Measurements from ENCODE around the gene SLC43A2. TPM values are rescaled to one million over a fixed set of nuclear protein-coding genes. Genes with fewer than 3 reads are reported as not detected.
A peak's percentile ranks its signal among the peaks of the same experiment; 100 is the strongest.

Gene SLC43A2
- polyA plus RNA-seq, 3 donors = 25.5 to 35.8 (median 28.1) TPM

GRCh38 chr17:1629504-1630310, 1.1 kb upstream of the SLC43A2 start:
- no peak for DNase-seq (ENCODE audit: extremely low read depth in 1 of 11, low read depth in 9 of 11, low spot score in 4 of 11)

DNA sequence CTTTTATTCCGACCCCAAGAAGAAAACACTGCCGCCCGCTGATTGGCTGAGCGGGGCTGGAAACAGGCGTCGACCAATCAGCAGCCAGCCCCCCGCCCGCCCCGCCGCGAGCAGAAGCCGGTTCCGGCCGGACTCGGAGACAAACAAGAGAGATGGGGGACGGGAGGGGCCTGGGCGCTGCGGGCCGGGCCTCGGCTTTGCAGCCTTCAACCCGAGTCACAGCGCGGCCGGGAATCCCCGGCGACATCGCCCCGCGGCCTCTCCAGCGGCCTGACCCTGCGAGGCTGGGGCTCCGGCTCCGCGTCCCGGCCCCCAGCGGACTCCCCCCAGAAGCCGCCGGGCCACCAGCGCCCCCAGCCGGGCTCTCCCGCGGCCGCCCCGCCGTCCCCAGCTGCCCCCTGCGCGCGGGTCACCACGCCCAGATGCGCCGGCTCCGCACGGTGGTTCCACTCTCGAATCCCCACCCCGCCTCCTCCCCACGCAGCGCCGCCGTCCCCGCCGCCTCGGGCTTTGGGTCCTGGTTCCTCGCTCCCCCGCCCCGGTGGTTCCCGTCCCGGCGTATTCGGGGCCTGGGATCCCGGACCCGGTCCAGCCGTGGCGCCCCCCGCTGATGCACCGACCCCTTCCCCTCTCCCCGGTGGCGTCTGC, 346 bp upstream of the SLC43A2 start:
- peak; percentile 76 to 95 (median 91) for DNase-seq (ENCODE audit: extremely low read depth in 1 of 11, low read depth in 9 of 11, low spot score in 4 of 11)

GRCh38 chr17:1627182-1627981, 1.3 kb downstream of the SLC43A2 start:
- DNase-seq (ENCODE audit: extremely low read depth in 1 of 11, low read depth in 9 of 11, low spot score in 4 of 11) = no peak

- no peak for DNase-seq (ENCODE audit: extremely low read depth in 1 of 11, low read depth in 9 of 11, low spot score in 4 of 11)
Observed at GRCh38 chr17:1626333-1626732, 2.3 kb downstream of the SLC43A2 start.

DNA sequence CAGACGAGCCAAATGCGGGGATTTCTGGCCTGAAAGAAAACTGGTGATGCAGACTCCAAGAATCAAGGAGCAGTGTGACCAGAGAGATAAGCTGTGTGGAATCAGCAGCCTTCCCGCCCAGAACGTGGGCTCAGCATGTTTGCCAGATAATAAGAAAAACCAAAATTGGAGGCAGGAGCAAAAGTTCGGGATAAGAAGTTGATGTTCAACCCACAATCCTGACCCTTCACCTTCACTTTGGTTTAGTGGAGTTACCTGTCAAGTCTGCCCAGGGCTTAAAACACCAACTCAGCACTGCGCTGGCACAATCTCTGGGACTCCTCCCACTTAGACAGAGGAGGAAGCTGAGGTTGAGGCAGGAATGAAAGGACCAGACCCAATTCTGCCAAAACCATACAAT, 3.1 kb downstream of the SLC43A2 start:
- no peak for DNase-seq (ENCODE audit: extremely low read depth in 1 of 11, low read depth in 9 of 11, low spot score in 4 of 11)

DNA sequence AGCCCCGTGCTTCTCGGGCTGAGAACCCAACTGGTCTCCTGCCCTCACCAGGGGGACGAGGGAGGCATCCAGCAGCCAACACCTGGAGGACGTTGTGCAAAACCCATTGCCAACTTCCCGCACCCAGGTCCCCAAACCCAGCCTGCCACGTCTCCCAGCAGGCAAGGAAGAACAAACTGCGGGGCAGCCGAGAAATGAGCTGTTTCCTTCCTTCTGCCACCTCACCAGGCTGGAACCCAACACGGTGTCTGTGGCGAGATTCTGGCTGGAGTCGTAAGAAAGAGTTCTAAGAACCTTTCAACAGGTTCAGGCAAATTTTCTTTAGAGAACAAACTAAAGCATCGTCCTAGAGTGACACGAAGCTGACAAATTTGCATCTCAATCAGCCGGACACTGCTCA, 3.6 kb downstream of the SLC43A2 start:
- no peak for DNase-seq (ENCODE audit: extremely low read depth in 1 of 11, low read depth in 9 of 11, low spot score in 4 of 11)

DNA sequence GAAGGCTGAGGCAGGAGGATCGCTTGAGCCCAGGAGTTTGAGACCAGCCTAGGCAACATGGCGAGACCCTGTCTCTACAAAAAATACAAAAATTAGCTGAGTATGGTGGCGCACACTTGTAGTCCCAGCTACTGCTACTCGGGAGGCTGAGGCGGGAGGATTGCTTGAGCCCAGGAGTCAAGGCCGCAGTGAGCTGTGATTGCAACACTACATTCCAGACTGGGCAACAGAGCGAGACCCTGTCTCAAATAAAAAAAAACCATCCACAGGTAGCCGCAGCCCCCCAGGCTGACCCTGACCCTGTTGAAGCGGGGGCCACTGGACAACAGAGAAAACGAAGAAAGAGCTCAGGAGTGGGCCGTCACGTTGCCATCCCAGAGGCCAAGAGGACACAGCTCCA, 4.0 kb downstream of the SLC43A2 start:
- no peak for DNase-seq (ENCODE audit: extremely low read depth in 1 of 11, low read depth in 9 of 11, low spot score in 4 of 11)

DNA sequence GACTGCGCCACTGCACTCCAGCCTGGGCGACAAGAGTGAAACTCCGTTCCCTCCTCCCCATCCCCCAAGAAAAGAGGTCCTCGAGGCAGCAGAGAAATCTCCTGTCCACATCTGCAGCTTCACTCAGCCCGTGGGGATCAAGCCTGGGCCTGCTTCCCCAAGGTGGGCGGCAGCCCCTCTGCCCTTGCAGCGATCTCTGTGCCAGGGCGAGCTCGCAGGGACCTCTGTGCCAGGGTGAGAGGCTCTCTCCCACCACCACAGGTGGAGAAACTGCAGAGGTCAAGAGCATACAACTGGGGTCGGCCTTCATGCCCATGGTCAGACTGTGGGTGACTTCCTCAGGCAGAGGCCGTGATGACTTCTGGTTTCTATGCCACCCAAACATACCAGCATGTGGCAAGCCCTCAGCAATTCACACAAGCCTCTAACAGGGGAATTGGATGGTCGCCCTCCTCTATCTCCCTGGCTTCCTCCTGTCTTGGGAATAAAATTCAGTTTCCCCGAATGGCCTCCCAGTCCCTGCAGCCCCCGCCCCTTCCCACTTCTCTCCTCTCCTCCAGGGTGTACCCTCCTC, 5.5 kb downstream of the SLC43A2 start:
- no peak for DNase-seq (ENCODE audit: extremely low read depth in 1 of 11, low read depth in 9 of 11, low spot score in 4 of 11)

DNA sequence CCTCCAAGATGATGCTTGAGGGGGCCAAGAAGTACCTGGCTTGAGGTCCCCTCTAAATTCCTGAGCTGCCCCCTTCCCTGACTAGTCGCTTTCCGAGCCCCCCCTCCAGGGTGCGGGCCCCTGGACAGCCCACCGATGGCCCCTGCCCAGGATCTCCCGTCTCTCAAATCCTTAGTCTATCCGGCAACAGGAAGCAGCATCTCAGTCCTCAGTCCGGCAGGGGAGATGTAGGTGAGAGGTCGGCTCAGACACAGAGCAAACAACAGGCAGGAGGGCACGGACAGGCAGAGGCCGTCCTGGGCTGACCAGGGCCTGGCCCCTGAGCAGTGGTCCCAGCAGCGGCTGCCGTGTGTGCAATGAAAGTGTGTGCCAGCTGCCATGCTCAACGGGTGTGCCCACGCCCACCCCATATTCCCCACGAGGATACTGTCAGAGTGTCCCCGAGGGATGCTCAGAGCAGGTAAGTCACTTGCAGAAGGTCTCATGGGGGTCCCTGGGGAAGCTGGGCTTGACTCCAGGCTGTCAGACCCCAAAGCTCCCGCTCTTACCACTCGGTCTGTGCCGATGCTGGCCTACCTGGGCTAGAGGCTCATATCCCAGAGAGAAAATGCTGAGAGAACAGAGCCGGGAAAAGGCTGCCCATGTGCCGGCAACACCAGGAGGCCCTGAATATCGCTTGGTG, 7.2 kb downstream of the SLC43A2 start:
- no peak for DNase-seq (ENCODE audit: extremely low read depth in 1 of 11, low read depth in 9 of 11, low spot score in 4 of 11)

GRCh38 chr17:1620486-1620885, 8.1 kb downstream of the SLC43A2 start:
- no peak for DNase-seq (ENCODE audit: extremely low read depth in 1 of 11, low read depth in 9 of 11, low spot score in 4 of 11)

DNA sequence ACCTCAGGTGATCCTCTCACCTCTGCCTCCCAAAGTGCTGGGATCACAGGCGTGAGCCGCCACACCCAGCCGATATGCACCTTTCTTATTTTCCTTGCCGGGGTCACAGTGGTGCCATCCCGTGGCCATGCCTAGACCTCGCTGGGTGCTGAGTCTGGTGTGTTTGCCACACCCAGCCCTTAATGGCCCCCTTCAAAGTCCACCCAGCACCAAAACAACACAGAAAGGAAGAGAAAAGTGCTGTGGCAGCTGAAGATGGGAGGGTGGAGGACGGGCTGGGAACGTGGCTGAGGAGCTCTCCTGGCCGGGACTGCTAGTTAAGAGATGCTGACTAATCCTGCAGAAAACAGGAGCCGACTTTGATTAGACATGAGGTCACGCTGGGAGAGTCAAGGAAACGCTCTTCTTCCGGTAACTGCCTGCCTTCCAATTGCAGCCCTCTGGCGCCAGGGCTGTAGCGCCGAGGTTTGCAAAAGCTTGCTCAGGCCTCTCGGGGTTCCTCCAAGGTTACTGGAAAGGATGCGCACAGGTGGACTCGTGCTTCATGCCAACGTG, 10.9 kb downstream of the SLC43A2 start:
- no peak for DNase-seq (ENCODE audit: extremely low read depth in 1 of 11, low read depth in 9 of 11, low spot score in 4 of 11)

- DNase-seq (ENCODE audit: extremely low read depth in 1 of 11, low read depth in 9 of 11, low spot score in 4 of 11) = no peak
Observed at GRCh38 chr17:1616101-1616500, 12.5 kb downstream of the SLC43A2 start.

GRCh38 chr17:1612400-1612799, 16.2 kb downstream of the SLC43A2 start:
- DNase-seq (ENCODE audit: extremely low read depth in 1 of 11, low read depth in 9 of 11, low spot score in 4 of 11) = no peak

DNA sequence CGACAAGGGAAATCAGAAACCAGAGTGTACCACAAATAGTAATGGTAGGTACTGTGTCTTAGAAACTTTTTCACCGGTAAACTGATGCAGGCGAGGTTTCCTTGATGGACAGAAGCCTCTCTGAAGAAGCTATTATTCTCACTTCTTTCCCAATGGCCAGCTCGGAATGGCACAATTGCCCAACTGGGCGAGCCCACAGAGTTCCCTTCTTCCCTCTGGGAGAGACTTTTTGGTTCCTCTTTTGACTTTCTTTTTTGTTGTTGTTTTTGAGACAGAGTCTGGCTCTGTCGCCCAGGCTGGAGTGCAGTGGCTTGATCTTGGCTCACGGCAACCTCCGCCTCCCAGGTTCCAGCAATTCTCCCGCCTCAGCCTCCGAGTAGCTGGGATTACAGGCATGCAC, 16.9 kb downstream of the SLC43A2 start:
- DNase-seq (ENCODE audit: extremely low read depth in 1 of 11, low read depth in 9 of 11, low spot score in 4 of 11) = no peak

- DNase-seq (ENCODE audit: extremely low read depth in 1 of 11, low read depth in 9 of 11, low spot score in 4 of 11) = no peak
Observed at GRCh38 chr17:1608676-1609075, 20.0 kb downstream of the SLC43A2 start.

DNA sequence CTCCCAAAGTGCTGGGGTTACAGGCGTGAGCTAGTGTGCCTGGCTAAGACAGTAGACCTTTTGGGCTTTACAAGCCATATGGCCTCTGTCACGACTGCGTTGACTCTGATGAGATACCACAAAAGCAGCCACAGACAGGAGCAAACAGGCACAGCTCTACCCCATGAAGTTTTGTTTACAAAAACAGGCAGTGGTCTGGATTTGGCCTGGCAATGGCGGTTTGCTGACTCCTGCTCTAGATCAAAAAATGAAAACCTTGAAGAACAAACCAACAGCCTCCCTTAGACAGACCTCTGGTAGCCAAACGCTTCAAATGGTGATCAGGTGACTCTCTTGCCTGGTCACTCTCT, 20.7 kb downstream of the SLC43A2 start:
- DNase-seq (ENCODE audit: extremely low read depth in 1 of 11, low read depth in 9 of 11, low spot score in 4 of 11) = no peak

- no peak for DNase-seq (ENCODE audit: extremely low read depth in 1 of 11, low read depth in 9 of 11, low spot score in 4 of 11)
Observed at GRCh38 chr17:1606352-1606985, 22.2 kb downstream of the SLC43A2 start.

- DNase-seq (ENCODE audit: extremely low read depth in 1 of 11, low read depth in 9 of 11, low spot score in 4 of 11) = peak in 1 of 11 donors; percentile 51
Observed at GRCh38 chr17:1605681-1606351, 22.8 kb downstream of the SLC43A2 start.
